HFFc6 (cell line): Measurements from ENCODE around the gene CACNA2D1. TPM values are rescaled to one million over a fixed set of nuclear protein-coding genes. Genes with fewer than 3 reads are reported as not detected.

Source experiments
- DNase-seq: peaks from one replicate; pipeline ENCODE4 v3.0.0-alpha.2; 2018
- H3K27ac Mint-ChIP-seq: 2 replicates; pipeline ENCODE4 v1.8.0; 2020; ENCODE audit warnings: mild to moderate bottlenecking, mixed read lengths
- H3K27me3 Mint-ChIP-seq: 2 replicates; pipeline ENCODE4 v1.8.0; 2021; ENCODE audit warnings: mild to moderate bottlenecking, moderate library complexity, mixed read lengths; ENCODE audit not compliant: insufficient read depth
- H3K36me3 Mint-ChIP-seq: 2 replicates; pipeline ENCODE4 v1.8.0; 2021; ENCODE audit warnings: low read depth, mixed read lengths
- H3K4me1 Mint-ChIP-seq: 2 replicates; pipeline ENCODE4 v1.8.0; 2020; ENCODE audit warnings: low read depth, mixed read lengths
- H3K4me3 Mint-ChIP-seq: 2 replicates; pipeline ENCODE4 v1.8.0; 2020; ENCODE audit warnings: mild to moderate bottlenecking, moderate library complexity, mixed read lengths
- H3K9me3 Mint-ChIP-seq: 2 replicates; pipeline ENCODE4 v1.8.0; 2020; ENCODE audit warnings: mild to moderate bottlenecking, mixed read lengths
- total RNA-seq, 6 experiments: library from RNA; stranded (reverse); fragmentation: NEBNext Ultra II Directional; extraction: Animal tissue kit (Norgen Biotek cat#: 25700); gene quantifications; 2 replicates in 1 of 6; 3 replicates in 5 of 6; pipeline ENCODE4 v1.2.3, GENCODE V29; 2021
- TF ChIP-seq, protein P1 (sequence below): fragments of 200-600 bp; sonication (generic); IDR thresholded peaks from 2 replicates; pipeline ENCODE4 v1.5.0; 2021; ENCODE audit warnings: antibody characterized with exemption, mild to moderate bottlenecking

The CACNA2D1 gene
- total RNA-seq, 6 experiments from 2014 or later, result 34.9 to 43.6 (median 36.8) TPM

DNA sequence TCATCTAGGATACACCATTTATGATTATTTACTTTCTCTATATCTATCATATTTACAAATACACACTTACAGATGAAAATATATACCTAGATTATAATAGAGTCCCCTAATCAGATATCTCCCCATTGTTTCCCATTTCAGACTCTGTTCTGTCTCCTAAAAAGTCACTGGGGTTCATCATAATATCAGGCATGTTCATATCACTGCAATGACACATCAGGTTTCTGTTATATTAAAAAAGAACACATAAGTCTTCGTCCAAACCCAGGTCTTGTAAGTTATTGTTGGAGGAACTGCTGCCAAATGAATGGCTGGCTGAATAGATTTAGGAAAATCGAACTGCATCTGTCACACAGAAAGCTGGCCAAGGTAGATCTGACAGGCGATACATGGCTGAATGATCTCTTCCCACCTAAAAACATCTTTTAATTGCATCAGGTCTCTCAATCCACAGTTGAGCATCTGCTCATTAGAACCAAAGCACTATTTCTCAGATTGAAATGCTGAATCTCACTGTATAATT lies 178.7 kb downstream of the CACNA2D1 start:
- TF ChIP-seq, protein P1, sequence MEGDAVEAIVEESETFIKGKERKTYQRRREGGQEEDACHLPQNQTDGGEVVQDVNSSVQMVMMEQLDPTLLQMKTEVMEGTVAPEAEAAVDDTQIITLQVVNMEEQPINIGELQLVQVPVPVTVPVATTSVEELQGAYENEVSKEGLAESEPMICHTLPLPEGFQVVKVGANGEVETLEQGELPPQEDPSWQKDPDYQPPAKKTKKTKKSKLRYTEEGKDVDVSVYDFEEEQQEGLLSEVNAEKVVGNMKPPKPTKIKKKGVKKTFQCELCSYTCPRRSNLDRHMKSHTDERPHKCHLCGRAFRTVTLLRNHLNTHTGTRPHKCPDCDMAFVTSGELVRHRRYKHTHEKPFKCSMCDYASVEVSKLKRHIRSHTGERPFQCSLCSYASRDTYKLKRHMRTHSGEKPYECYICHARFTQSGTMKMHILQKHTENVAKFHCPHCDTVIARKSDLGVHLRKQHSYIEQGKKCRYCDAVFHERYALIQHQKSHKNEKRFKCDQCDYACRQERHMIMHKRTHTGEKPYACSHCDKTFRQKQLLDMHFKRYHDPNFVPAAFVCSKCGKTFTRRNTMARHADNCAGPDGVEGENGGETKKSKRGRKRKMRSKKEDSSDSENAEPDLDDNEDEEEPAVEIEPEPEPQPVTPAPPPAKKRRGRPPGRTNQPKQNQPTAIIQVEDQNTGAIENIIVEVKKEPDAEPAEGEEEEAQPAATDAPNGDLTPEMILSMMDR, result no peak
- peaks cover 13% of the 10 kb centered on the region for H3K4me1 Mint-ChIP-seq
- no peaks in the 10 kb centered on the region for H3K27me3 Mint-ChIP-seq
- no peaks in the 10 kb centered on the region for H3K9me3 Mint-ChIP-seq
- no peak overlapping the region for H3K4me3 Mint-ChIP-seq
- DNase-seq, result no peak
- H3K27ac Mint-ChIP-seq, result no peak overlapping the region
- no peaks in the 10 kb centered on the region for H3K36me3 Mint-ChIP-seq

DNA sequence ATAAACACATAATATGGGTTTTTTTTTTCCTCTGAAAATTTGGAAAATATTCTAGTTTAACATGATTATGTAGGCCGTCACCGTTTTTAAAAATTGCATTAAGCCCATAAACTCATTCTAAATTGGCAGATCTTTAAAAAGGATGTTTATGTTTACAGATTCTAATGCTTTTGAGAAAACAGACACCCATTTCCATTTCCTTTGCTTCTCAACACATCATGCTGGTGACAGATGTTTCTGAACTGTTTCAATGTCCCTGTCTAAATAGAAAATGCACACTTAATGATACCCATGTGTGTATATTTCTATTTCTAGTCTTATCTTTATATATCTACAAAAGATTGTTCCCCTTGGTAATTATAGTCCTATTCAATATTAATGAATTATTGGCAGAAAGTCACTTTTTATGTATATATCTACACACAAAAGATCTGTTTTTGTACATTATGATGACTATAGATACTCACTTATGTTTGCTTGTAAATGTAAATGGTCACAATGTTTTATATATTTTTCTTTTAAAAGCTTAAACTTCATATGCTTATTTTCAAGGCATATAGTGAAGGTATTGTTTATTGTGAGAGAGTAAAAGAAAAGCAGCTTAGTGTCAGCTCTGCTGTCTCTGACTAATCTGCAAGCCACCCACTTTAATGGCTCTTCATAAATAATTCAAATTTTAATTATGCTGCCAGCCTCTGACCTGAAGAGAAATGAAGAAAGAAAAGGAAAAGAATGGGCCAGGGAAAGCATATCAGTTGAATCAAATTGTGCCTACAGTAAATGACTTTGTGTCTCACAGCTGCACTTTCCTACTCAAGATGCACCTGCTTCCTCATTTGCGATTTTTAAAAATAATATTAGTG lies 179.4 kb downstream of the CACNA2D1 start:
- H3K4me1 Mint-ChIP-seq, result peaks cover 6% of the 10 kb centered on the region
- DNase-seq, result no peak
- TF ChIP-seq, protein P1, result no peak
- H3K36me3 Mint-ChIP-seq, result no peaks in the 10 kb centered on the region
- no peak overlapping the region for H3K4me3 Mint-ChIP-seq
- H3K27ac Mint-ChIP-seq, result no peak overlapping the region
- H3K9me3 Mint-ChIP-seq, result no peaks in the 10 kb centered on the region
- H3K27me3 Mint-ChIP-seq, result no peaks in the 10 kb centered on the region

DNA sequence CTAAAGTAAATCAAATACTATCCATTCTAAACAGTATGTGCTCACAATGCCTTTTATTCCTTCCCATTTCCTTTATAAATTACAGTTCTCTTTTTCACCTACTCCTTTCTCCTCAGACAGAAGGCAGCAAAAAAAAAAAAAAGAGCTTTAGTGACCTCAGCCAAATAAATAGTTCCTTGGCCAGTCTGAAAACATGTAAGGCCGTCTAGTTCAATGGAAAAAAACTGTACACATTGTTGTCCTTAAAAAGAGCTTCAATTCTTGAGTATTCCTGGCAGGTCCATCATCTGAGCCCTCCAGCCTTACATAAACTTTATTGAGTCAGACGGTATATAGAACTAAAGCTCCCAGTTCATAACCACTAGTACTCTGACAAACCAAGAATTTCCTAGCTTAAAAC lies 185.4 kb downstream of the CACNA2D1 start:
- Mint-ChIP-seq H3K4me1 (no peaks in the 10 kb centered on the region), H3K27ac (no peak overlapping the region), H3K9me3 (no peaks in the 10 kb centered on the region), H3K36me3 (no peaks in the 10 kb centered on the region), H3K4me3 (no peak overlapping the region), H3K27me3 (no peaks in the 10 kb centered on the region; the same call in none of the 2 replicates)
- DNase-seq, result no peak
- TF ChIP-seq, protein P1, result no peak

DNA sequence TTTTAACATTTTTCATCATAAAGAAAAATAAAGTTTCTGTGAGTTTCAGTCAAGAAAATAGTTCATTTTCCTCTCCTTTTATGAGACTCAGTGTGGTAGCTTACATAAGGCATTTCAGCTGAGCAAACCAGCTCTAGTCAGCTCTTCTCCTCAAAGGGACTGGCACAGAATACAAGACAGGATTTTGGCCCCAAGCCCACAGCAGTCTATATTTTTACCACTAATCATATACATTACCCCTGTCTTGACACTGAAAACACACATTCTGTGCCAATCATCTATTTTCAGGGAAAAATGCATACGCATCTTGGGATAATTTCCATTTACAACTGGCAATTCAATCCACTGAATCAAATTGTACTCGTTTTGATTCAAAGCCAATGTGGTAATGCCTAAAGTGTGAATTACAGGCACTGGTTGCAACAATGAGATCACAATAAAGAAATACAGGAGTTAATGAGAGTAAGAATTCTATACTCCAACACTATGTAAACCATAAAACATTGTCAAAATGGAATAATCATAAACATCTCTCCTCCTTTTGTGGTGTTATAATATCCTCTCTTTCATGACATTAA lies 186.4 kb downstream of the CACNA2D1 start:
- DNase-seq, result no peak
- TF ChIP-seq, protein P1, result no peak
- Mint-ChIP-seq H3K4me1 (no peaks in the 10 kb centered on the region), H3K27ac (no peak overlapping the region), H3K4me3 (no peak overlapping the region), H3K27me3 (no peaks in the 10 kb centered on the region; the same call in none of the 2 replicates), H3K9me3 (no peaks in the 10 kb centered on the region), H3K36me3 (no peaks in the 10 kb centered on the region)

DNA sequence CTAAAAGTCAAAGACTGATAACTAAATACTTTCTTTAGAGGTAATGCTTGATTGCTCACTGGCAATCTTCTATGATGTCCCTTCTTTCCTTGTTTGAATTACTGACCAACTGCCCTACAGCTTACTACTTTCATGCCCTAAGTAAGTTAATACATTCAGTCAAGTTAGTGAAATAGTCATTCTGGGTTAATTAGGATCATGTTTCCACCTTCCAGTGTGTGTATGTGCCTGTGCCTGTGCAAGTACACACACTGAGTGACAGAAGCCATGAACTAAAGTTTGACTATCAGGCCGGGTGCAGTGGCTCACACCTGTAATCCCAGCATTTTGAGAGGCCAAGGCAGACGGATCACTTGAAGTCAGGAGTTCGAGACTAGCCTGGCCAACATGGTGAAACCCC lies 187.9 kb downstream of the CACNA2D1 start:
- Mint-ChIP-seq H3K36me3 (no peaks in the 10 kb centered on the region), H3K4me1 (0 out of 2 replicates have a peak, but pooled peaks cover 4% of the 10 kb centered on the region), H3K4me3 (no peak overlapping the region), H3K9me3 (no peaks in the 10 kb centered on the region), H3K27ac (no peak overlapping the region), H3K27me3 (no peaks in the 10 kb centered on the region; the same call in none of the 2 replicates)
- no peak for DNase-seq
- TF ChIP-seq, protein P1, result no peak
